Measurements from ENCODE around the gene GSTM2. TPM values are rescaled to one million over a fixed set of nuclear protein-coding genes. Genes with fewer than 3 reads are reported as not detected.
"Not testable (repeated sequence)": the region's sequence is repeated elsewhere in the genome, so short reads cannot be mapped to it uniquely, and the experiment has no call there.

The GSTM2 gene
- total RNA-seq, 1 donor from 2014 or later: 20.4 TPM

DNA sequence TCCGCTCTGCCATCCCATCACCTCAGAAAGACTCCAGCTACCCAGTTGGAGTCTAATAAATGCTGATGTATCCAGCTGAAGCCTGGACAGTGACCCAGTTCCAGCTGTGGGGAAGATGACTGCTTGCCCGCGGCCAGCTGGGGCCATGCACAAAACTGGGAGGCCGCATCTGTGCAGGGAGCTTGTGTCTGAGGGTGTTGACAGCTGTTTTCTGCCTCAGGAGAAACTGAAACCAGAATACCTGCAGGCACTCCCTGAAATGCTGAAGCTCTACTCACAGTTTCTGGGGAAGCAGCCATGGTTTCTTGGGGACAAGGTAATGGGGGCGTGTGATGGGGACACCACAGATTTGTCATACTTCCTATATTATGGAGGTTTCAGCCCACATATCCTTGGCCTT is 3.2 kb downstream of the GSTM2 start:
- Mint-ChIP-seq H3K27me3 (ENCODE audit: unreplicated experiment) (no peaks in the 10 kb centered on the region), H3K9me3 (ENCODE audit: unreplicated experiment) (no peaks in the 10 kb centered on the region), H3K4me3 (ENCODE audit: unreplicated experiment) (no peak overlapping the region), H3K36me3 (ENCODE audit: low read depth, unreplicated experiment) (peaks cover 7% of the 10 kb centered on the region), H3K27ac (ENCODE audit: unreplicated experiment) (no peak overlapping the region), H3K4me1 (ENCODE audit: unreplicated experiment) (peaks cover 6% of the 10 kb centered on the region)
- no peak for DNase-seq (ENCODE audit: low spot score)
- TF ChIP-seq, protein P1, sequence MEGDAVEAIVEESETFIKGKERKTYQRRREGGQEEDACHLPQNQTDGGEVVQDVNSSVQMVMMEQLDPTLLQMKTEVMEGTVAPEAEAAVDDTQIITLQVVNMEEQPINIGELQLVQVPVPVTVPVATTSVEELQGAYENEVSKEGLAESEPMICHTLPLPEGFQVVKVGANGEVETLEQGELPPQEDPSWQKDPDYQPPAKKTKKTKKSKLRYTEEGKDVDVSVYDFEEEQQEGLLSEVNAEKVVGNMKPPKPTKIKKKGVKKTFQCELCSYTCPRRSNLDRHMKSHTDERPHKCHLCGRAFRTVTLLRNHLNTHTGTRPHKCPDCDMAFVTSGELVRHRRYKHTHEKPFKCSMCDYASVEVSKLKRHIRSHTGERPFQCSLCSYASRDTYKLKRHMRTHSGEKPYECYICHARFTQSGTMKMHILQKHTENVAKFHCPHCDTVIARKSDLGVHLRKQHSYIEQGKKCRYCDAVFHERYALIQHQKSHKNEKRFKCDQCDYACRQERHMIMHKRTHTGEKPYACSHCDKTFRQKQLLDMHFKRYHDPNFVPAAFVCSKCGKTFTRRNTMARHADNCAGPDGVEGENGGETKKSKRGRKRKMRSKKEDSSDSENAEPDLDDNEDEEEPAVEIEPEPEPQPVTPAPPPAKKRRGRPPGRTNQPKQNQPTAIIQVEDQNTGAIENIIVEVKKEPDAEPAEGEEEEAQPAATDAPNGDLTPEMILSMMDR (IDR thresholded peaks at IDR 0.05; ENCODE audit: unreplicated experiment): no peak

DNA sequence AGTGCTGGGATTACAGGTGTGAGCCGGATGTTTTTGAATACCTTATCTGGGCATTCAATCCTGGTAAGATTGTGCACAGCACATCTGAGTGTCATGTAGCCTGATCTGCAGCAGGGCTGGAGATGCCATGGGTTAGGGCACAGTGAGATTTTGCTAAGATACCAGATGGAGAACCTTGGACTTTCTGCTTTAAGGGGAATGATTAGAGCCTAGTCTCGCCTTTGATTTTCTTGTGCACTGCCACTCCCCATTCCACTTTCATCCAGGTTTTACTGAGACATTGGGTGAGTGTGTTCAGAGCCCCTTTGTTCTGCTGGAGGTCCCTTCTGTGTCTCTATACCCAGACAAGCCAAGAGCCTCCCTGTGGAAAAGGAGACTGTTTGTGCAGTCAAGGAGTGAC is 6.0 kb downstream of the GSTM2 start:
- H3K4me1 Mint-ChIP-seq (ENCODE audit: unreplicated experiment); H3K4me3 Mint-ChIP-seq (ENCODE audit: unreplicated experiment); H3K27me3 Mint-ChIP-seq (ENCODE audit: unreplicated experiment); DNase-seq (ENCODE audit: low spot score); H3K27ac Mint-ChIP-seq (ENCODE audit: unreplicated experiment); H3K9me3 Mint-ChIP-seq (ENCODE audit: unreplicated experiment); H3K36me3 Mint-ChIP-seq (ENCODE audit: low read depth, unreplicated experiment): not testable (repeated sequence)

DNA sequence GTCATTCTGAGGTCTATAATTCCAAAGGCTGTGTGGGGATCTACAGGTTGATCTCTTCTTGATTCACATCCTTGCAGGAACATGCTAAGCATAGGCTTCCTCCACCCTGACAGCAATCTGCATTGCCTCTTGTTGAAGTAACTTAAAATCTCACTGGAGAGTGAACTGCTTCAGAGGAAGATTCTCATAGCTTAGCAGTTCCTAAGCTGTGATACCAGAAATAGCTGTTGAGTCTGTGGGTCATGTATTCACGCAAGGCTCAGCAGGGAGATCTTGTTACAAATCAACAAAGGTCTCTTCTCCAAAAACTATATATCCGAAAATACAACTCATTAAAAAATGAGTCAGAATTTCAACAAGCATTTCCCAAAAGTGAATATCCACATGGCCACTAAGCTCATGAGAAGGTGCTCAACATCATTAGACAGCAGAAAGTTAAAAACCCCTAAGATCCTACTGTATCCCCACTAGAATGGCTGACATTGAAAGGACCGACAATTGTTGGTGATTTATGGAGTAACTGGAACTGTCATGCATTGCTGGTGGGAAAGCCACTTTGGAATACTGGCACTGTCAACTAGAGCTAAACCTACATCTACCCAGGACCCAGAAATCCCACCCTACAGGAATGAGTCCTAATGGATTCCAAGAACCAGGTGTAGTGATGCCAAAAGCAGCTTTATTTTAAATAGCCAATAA is 9.0 kb downstream of the GSTM2 start:
- not testable (repeated sequence) for H3K36me3 Mint-ChIP-seq (ENCODE audit: low read depth, unreplicated experiment); H3K27ac Mint-ChIP-seq (ENCODE audit: unreplicated experiment); H3K4me1 Mint-ChIP-seq (ENCODE audit: unreplicated experiment); DNase-seq (ENCODE audit: low spot score); H3K9me3 Mint-ChIP-seq (ENCODE audit: unreplicated experiment); H3K4me3 Mint-ChIP-seq (ENCODE audit: unreplicated experiment); H3K27me3 Mint-ChIP-seq (ENCODE audit: unreplicated experiment)

DNA sequence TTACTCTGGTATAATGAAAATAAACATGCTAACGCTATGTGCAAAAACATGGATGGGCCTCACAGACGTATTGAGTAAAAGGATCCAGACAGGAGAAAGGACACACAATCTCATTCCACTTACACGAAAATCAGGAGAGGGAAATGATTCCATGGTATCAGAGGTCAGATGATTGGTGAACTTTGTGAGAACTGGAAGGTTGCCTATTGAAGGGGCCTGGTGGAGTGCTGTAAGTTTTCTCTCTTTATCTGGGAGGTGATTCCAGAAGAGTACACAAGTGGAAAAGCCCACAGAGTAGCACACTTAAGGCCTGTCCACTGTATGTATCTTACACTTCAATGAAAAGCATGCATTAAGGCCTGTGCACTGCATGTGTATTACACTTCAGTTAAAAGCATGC is 9.6 kb downstream of the GSTM2 start:
- no peak overlapping the region for H3K4me3 Mint-ChIP-seq (ENCODE audit: unreplicated experiment)

DNA sequence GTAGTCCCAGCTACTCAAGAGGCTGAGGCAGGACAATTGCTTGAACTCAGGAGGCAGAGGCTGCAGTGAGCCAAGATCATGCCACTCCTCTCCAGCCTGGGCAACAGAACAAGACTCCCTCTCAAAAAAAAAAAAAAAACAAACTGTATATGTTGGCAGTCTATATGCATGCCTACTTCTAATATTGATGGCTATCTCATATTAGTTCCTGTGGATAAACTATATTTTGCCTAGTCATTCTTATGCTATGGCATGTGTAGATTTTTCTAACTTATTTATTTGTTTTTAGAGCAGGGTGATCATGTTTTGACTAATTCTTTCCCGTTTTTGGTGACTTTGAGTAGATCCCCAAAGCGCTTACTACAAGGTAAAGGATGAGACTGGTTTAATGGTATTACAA is 10.8 kb downstream of the GSTM2 start:
- not testable (repeated sequence) for H3K36me3 Mint-ChIP-seq (ENCODE audit: low read depth, unreplicated experiment); DNase-seq (ENCODE audit: low spot score); H3K4me3 Mint-ChIP-seq (ENCODE audit: unreplicated experiment); H3K27ac Mint-ChIP-seq (ENCODE audit: unreplicated experiment); H3K27me3 Mint-ChIP-seq (ENCODE audit: unreplicated experiment); H3K9me3 Mint-ChIP-seq (ENCODE audit: unreplicated experiment); H3K4me1 Mint-ChIP-seq (ENCODE audit: unreplicated experiment)

More for the DNA sequence above, 9.6 kb downstream of the GSTM2 start:
- TF ChIP-seq, protein P1 (IDR thresholded peaks at IDR 0.05; ENCODE audit: unreplicated experiment): no peak
- Mint-ChIP-seq H3K9me3 (ENCODE audit: unreplicated experiment) (no peaks in the 10 kb centered on the region), H3K27ac (ENCODE audit: unreplicated experiment) (no peak overlapping the region), H3K27me3 (ENCODE audit: unreplicated experiment) (no peaks in the 10 kb centered on the region), H3K36me3 (ENCODE audit: low read depth, unreplicated experiment) (no peaks in the 10 kb centered on the region), H3K4me1 (ENCODE audit: unreplicated experiment) (no peaks in the 10 kb centered on the region)
- DNase-seq (ENCODE audit: low spot score): no peak

DNA sequence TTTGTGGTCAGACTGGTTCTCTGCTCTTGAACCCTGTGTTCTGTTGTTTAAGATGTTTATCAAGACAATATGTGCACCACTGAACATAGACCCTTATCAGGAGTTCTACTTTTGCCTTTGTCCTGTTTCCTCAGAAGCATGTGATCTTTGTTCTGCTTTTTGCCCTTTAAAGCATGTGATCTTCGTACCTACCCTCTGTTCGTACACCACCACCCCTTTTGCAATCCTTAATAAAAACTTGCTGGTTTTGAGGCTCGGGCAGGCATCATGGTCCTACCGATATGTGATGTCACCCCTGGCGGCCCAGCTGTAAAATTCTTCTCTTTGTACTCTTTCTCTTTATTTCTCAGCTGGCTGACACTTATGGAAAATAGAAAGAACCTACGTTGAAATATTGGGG is 16.9 kb downstream of the GSTM2 start:
- not testable (repeated sequence) for DNase-seq (ENCODE audit: low spot score); H3K4me3 Mint-ChIP-seq (ENCODE audit: unreplicated experiment); H3K27me3 Mint-ChIP-seq (ENCODE audit: unreplicated experiment); H3K36me3 Mint-ChIP-seq (ENCODE audit: low read depth, unreplicated experiment); H3K4me1 Mint-ChIP-seq (ENCODE audit: unreplicated experiment); H3K27ac Mint-ChIP-seq (ENCODE audit: unreplicated experiment); H3K9me3 Mint-ChIP-seq (ENCODE audit: unreplicated experiment)

DNA sequence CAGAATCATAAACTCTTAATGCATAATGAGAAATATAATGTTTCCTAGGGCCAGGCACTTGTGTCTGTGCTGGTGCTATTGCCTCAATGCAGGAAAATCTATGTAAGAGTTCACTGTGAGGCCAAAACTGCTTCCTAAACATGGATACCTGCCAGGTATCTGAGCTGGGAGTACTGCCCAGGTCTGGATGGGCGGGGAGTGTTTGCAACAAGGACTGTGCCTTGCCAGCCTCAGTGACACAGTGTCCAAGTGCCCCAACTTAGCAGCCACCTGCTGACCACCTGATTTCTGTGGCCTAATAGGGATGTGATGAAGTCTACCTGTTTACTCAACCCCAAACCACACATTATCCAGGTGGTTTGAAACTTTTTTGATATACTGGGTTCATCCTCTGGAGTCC is 17.5 kb downstream of the GSTM2 start:
- not testable (repeated sequence) for H3K4me1 Mint-ChIP-seq (ENCODE audit: unreplicated experiment); DNase-seq (ENCODE audit: low spot score); H3K36me3 Mint-ChIP-seq (ENCODE audit: low read depth, unreplicated experiment); H3K4me3 Mint-ChIP-seq (ENCODE audit: unreplicated experiment); H3K9me3 Mint-ChIP-seq (ENCODE audit: unreplicated experiment); H3K27ac Mint-ChIP-seq (ENCODE audit: unreplicated experiment); H3K27me3 Mint-ChIP-seq (ENCODE audit: unreplicated experiment)

DNA sequence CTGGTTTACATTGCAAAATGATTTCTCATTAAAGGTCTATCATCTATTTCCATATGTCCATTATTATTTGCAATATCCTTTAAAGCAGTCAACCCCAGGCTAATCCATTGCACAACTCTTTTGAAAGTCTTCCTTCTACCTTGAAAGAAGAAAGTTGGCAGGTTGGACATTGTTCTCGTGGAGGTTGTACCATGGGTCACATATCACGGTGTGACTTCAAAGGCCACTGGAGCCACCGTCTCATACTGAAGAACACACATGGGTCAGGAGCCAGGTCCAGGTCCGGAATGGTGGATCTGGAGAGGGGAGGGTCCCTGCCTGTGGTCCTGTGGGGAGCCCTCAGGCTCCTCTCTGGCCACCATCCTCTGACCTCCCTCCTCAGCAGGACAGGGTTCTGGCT is 18.0 kb downstream of the GSTM2 start:
- H3K4me1 Mint-ChIP-seq (ENCODE audit: unreplicated experiment); H3K9me3 Mint-ChIP-seq (ENCODE audit: unreplicated experiment); H3K27me3 Mint-ChIP-seq (ENCODE audit: unreplicated experiment); H3K36me3 Mint-ChIP-seq (ENCODE audit: low read depth, unreplicated experiment); H3K4me3 Mint-ChIP-seq (ENCODE audit: unreplicated experiment); DNase-seq (ENCODE audit: low spot score); H3K27ac Mint-ChIP-seq (ENCODE audit: unreplicated experiment): not testable (repeated sequence)

DNA sequence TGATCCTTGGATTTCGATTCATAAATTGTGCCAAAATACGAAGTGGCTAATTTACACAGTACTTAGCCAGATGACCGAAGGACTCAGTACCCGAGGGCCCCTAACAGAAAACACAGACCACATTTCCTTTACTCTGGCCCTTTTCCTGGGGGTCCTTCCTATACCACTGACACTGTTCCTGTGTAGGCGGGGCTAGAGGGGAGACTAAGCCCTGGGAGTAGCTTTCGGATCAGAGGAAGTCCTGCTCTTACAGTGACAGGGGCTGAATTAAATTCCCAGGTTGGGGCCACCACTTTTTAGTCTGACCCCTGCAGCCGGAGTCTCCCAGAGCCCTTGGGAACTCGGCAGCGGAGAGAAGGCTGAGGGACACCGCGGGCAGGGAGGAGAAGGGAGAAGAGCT is 19.3 kb downstream of the GSTM2 start:
- H3K9me3 Mint-ChIP-seq (ENCODE audit: unreplicated experiment); H3K4me3 Mint-ChIP-seq (ENCODE audit: unreplicated experiment); H3K27ac Mint-ChIP-seq (ENCODE audit: unreplicated experiment): not testable (repeated sequence)

More for the DNA sequence above, 19.3 kb downstream of the GSTM2 start:
- H3K36me3 Mint-ChIP-seq (ENCODE audit: low read depth, unreplicated experiment); H3K27me3 Mint-ChIP-seq (ENCODE audit: unreplicated experiment); H3K4me1 Mint-ChIP-seq (ENCODE audit: unreplicated experiment); DNase-seq (ENCODE audit: low spot score): not testable (repeated sequence)
